Measurements from ENCODE around the gene CLCA2. TPM values are rescaled to one million over a fixed set of nuclear protein-coding genes. Genes with fewer than 3 reads are reported as not detected.

Gene CLCA2
- total RNA-seq, 4 donors from 2014 or later = 49.3 to 147 (median 112) TPM

- no peaks in the 10 kb centered on the region for H3K36me3 ChIP-seq
- WGBS = 83% methylated on average over 7 of the region's 7 CpGs
- no peaks in the 10 kb centered on the region for H3K27me3 ChIP-seq
- TF ChIP-seq, protein P1, sequence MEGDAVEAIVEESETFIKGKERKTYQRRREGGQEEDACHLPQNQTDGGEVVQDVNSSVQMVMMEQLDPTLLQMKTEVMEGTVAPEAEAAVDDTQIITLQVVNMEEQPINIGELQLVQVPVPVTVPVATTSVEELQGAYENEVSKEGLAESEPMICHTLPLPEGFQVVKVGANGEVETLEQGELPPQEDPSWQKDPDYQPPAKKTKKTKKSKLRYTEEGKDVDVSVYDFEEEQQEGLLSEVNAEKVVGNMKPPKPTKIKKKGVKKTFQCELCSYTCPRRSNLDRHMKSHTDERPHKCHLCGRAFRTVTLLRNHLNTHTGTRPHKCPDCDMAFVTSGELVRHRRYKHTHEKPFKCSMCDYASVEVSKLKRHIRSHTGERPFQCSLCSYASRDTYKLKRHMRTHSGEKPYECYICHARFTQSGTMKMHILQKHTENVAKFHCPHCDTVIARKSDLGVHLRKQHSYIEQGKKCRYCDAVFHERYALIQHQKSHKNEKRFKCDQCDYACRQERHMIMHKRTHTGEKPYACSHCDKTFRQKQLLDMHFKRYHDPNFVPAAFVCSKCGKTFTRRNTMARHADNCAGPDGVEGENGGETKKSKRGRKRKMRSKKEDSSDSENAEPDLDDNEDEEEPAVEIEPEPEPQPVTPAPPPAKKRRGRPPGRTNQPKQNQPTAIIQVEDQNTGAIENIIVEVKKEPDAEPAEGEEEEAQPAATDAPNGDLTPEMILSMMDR (IDR thresholded peaks at IDR 0.05) = no peak
- TF ChIP-seq POLR2A (IDR thresholded peaks at IDR 0.05) (no peak), EP300 (IDR thresholded peaks at IDR 0.05) (no peak), POLR2AphosphoS5 (IDR thresholded peaks at IDR 0.05) (no peak)
- no peaks in the 10 kb centered on the region for H3K4me1 ChIP-seq
- no peaks in the 10 kb centered on the region for H3K9me3 ChIP-seq
- no peak for DNase-seq (ENCODE audit: low spot score in 2 of 2)
- H3K27ac ChIP-seq = no peak within 1 kb of the TSS
- no peak within 1 kb of the TSS for H3K4me3 ChIP-seq
Observed at GRCh38 chr1:86468501-86468977, 44.6 kb downstream of the CLCA2 start, which contains the start of gene CLCA1. Gene CLCA1 (plus strand): TSS chr1:86468927. CDS start chr1:86468972, 45 bp downstream.

- H3K27ac ChIP-seq = no peak overlapping the region
- TF ChIP-seq POLR2AphosphoS5 (IDR thresholded peaks at IDR 0.05) (no peak), EP300 (IDR thresholded peaks at IDR 0.05) (no peak), POLR2A (IDR thresholded peaks at IDR 0.05) (no peak)
- TF ChIP-seq, protein P1 (IDR thresholded peaks at IDR 0.05) = no peak
- no peak overlapping the region for H3K4me3 ChIP-seq
- DNase-seq (ENCODE audit: low spot score in 2 of 2) = no peak
- H3K9me3 ChIP-seq = no peaks in the 10 kb centered on the region
- H3K4me1 ChIP-seq = no peaks in the 10 kb centered on the region
- WGBS = 91% methylated on average over 10 of the region's 10 CpGs
- no peaks in the 10 kb centered on the region for H3K36me3 ChIP-seq
- H3K27me3 ChIP-seq = no peaks in the 10 kb centered on the region
Observed at GRCh38 chr1:86470859-86471258, 46.9 kb downstream of the CLCA2 start.

- Histone ChIP-seq H3K9me3 (no peaks in the 10 kb centered on the region), H3K4me1 (no peaks in the 10 kb centered on the region), H3K27me3 (no peaks in the 10 kb centered on the region), H3K4me3 (no peak overlapping the region), H3K27ac (no peak overlapping the region), H3K36me3 (no peaks in the 10 kb centered on the region)
- DNase-seq (ENCODE audit: low spot score in 2 of 2) = no peak
- no peak for TF ChIP-seq POLR2AphosphoS5 (IDR thresholded peaks at IDR 0.05)
- TF ChIP-seq EP300 (IDR thresholded peaks at IDR 0.05) = no peak
- TF ChIP-seq, protein P1 (IDR thresholded peaks at IDR 0.05) = no peak
- TF ChIP-seq POLR2A (IDR thresholded peaks at IDR 0.05) = no peak
Observed at GRCh38 chr1:86471291-86471690, 47.3 kb downstream of the CLCA2 start.

DNA sequence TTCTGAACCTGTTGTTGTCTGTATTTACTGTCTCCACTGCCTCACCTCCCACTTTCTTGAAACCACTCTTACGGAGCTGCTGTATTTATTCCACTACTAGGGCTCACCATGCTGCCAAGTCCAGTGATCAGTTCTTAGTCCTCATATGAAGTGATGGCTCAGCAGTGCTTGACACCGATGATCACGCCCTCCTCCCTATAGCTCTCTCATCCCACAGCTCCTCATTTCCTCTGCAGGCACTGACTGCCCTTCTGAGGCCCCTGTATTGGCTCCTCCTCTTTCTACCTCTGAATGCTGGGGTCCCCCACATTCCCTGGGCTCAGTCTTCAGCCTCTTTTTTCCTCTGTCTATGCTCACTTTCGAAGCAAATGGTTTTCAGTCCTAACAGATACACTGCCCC is 48.2 kb downstream of the CLCA2 start:
- no peak overlapping the region for H3K27ac ChIP-seq
- H3K9me3 ChIP-seq = no peaks in the 10 kb centered on the region
- TF ChIP-seq POLR2A (IDR thresholded peaks at IDR 0.05) (no peak), EP300 (IDR thresholded peaks at IDR 0.05) (no peak), POLR2AphosphoS5 (IDR thresholded peaks at IDR 0.05) (no peak)
- TF ChIP-seq, protein P1 (IDR thresholded peaks at IDR 0.05) = no peak
- WGBS = 78% methylated on average over 4 of the region's 4 CpGs
- H3K4me1 ChIP-seq = no peaks in the 10 kb centered on the region
- H3K4me3 ChIP-seq = no peak overlapping the region
- no peak for DNase-seq (ENCODE audit: low spot score in 2 of 2)
- no peaks in the 10 kb centered on the region for H3K36me3 ChIP-seq
- H3K27me3 ChIP-seq = no peaks in the 10 kb centered on the region

DNA sequence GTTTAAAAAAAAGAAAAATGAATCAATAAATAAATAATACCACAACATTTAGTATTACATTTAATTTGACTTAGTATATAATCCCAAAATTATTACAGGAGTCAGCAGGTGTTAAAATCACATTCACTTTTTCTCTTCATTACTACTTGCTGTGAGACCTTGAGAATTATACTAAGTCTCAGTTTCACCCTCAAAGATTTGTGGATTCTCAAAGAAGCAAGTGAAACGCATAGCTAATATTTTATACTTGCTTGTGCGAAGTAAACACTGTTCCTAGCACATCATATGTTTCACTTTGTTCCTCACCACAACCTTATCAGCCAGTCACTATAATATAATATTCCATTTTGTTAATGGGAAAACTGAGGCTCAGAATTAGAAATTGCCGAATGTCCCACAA is 48.8 kb downstream of the CLCA2 start:
- no peaks in the 10 kb centered on the region for H3K4me1 ChIP-seq
- no peaks in the 10 kb centered on the region for H3K27me3 ChIP-seq
- no peak overlapping the region for H3K27ac ChIP-seq
- no peak for TF ChIP-seq POLR2A (IDR thresholded peaks at IDR 0.05)
- TF ChIP-seq POLR2AphosphoS5 (IDR thresholded peaks at IDR 0.05) = no peak
- TF ChIP-seq EP300 (IDR thresholded peaks at IDR 0.05) = no peak
- TF ChIP-seq, protein P1 (IDR thresholded peaks at IDR 0.05) = no peak
- DNase-seq (ENCODE audit: low spot score in 2 of 2) = no peak
- H3K36me3 ChIP-seq = no peaks in the 10 kb centered on the region
- 62% methylated on average over 3 of the region's 3 CpGs for WGBS
- no peak overlapping the region for H3K4me3 ChIP-seq
- no peaks in the 10 kb centered on the region for H3K9me3 ChIP-seq

Measured in suprapubic skin (tissue), 4 donors.